GM19238 (cell line): Measurements from ENCODE around the gene VAT1L.
"Not testable (repeated sequence)": the region's sequence is repeated elsewhere in the genome, so short reads cannot be mapped to it uniquely, and the experiment has no call there.

ENCODE experiments used
- DNase-seq: peaks from one replicate; pipeline ENCODE4 v3.0.0; 2011; ENCODE audit warnings: low spot score; ENCODE audit not compliant: insufficient read length

VAT1L gene

DNA sequence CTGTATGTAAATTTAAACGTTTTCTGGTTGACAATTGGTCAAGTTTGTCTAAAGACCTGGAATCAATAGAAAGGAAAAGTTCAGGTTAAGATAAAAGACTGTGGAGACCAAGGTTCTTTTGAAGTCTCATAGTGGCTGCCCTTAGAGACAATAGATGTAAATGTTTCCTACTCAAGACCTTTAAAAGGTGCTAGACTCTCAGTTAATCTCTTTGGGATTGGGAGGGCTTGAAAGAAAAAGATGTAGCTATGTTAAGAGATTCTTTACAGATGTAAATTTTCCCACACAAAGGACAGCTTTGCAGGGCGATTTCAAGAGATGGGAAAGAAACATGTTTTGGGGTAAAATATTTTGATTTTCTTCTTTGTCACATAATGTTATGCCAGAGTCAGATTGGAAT is 204.0 kb downstream of the VAT1L start:
- not testable (repeated sequence) for DNase-seq

- DNase-seq = no peak
Observed at GRCh38 chr16:77993111-77993985, 205.0 kb downstream of the VAT1L start.

DNA sequence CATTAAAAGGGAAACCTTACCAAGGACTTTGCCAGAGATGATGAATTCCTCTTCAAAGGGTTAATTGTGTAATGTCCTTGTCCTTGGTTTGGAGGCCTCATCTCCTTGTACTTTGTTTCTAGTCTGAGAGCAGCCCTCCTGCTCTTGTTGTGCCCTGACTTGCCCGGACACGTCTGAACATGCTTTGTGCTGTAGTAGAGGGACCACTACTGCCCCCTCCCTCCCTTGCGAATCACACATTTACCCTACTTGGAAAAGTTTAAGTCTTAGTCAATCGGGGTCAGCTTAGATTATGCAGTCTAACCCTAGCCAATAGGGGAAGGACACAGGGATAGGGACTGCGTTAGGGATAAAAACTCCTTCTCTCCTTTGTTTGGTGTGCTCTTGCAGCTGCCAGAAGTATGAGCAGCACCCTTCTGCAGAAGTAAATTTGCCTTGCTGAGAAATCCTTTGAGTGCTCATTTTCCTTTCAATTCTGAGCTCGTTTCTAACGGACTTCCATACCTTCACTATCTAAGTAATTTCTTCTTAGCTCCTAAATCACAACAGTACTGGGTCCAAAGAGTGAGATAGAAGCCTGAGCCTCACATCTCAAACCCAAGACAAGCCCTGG is 207.6 kb downstream of the VAT1L start:
- no peak for DNase-seq

- DNase-seq = no peak
Observed at GRCh38 chr16:77998350-77999023, 210.1 kb downstream of the VAT1L start.

DNA sequence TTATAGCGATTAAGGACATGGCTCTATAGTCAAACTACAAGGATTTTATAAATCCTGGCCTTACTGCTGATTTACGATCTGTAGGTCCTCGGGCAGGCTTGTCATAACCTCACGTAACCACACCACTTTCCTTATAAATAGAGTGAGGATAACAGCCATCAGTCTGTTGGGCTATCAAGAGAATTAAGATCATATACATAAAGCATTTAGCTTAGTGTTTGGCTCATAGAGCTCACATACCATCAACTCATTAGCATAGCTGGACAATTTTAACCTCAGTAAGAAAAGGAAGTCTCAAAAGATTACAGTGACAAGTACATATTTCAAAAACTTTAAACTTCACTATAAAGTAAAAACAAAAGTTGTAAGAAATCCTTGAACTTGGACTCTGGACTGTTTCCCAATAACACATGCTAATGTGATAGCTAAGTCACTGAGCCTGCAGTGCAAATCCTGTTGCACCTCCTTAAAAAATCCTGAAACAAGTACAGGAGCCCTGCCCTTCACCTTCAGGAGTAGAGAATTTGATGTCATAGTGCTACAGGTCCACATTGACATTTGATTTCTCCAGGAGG is 213.2 kb downstream of the VAT1L start:
- DNase-seq = no peak

- DNase-seq = peak; percentile 70
Observed at GRCh38 chr16:78002915-78003538, 214.7 kb downstream of the VAT1L start.

DNA sequence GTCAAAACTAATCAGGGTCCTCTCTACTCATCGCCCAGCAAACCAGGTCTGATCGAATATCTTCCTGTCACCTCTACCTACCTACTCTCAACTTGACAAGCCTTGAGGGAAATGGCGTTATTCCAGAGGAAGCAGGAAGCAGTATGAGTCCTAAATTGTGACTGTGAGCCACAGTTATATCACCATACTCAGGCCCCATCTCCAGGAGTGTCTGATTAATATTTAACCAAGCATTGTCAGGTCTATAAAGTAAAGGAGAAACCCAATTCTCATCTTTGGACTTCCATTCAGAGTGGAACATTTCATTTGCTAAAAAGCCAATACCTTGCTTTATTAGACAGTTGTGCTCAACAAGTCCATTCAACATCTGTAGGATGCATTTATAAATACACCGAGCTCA is 216.2 kb downstream of the VAT1L start:
- no peak for DNase-seq

DNA sequence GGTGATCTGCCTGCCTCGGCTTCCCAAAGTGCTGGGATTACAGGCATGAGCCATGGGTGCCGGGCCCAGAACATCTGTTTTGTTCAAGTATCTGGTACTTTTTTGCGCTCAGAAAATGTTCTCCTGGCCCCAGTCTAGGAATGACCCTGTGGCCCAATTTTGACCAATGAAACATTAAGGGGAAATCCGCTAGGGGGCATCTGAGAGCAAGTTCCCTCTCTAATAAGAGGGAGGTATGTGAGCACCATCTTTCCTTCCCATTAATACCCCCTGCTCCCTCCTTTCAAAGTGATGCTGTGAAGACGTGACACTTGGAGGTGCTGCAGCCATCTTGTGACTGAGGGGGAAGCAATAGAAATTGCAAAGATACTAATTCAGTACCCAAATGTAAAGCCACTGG is 217.5 kb downstream of the VAT1L start:
- no peak for DNase-seq

GRCh38 chr16:78007121-78007520 is 218.8 kb downstream of the VAT1L start:
- DNase-seq = no peak

DNA sequence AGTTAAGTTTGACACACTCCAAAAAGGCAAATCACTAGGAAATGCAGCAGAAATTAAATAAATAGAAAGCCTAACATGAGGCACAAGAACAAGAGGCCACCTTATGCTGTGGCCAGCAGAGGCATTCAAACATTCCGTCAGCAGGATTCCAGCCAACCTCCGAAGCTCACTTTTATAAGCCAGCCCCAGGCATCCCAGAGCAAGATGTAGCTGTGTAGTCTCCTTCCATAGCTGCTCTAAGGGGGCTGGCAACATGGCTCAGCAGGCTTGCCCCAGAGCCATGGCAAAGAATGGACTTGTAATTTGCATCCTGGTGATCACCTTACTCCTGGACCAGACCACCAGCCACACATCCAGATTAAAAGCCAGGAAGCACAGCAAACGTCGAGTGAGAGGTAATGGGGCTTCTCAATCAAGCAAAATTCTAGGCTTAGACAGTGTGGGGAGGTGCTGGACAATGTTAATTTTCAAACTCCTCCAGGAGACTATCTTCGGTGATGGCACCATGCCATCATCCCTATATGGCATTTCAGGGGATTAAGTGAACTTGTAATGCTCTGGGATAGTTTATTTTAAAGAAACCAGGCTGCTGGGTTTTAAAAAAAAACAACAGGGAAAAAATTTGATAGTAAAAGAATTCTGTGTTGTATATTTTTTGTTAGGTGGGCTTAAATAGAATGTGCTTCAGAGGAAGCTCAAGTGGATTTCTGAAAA is 234.1 kb downstream of the VAT1L start, which contains the start of gene CLEC3A:
TSS of gene CLEC3A (plus strand) at position 202 of the 714 bp plus-strand sequence. CDS start at position 281, 79 bp downstream.
- DNase-seq = no peak

GRCh38 chr16:78024159-78024558 is 235.8 kb downstream of the VAT1L start:
- DNase-seq = no peak

DNA sequence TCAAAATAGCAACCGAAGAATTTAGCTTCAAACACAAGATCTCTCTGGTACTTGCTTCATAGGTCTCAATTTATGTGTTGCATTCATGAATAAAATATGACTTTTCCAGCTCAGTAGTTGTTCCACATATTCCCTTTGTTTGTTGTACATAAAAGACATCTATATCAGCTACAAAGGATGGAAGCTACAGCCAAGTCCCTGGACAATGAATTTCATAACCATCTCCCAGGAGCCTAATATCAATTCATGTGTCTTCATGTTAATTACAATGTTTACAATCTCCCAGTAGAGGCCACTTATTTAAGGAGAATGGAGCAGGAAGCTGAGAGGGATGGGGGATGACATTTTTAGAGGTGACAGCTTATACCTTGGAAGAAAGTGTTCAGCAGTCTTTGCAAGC is 237.3 kb downstream of the VAT1L start:
- no peak for DNase-seq

GRCh38 chr16:78028018-78028417 is 239.7 kb downstream of the VAT1L start:
- DNase-seq = no peak
